Psoas muscle (tissue), 8 donors: ENCODE data around the gene TNRC6B. TPM values are rescaled to one million over a fixed set of nuclear protein-coding genes. Genes with fewer than 3 reads are reported as not detected.

Experiments
- ATAC-seq, 4 donors: fragments of 200-7000 bp; cut with Tn5 transposase; one replicate each; pipeline ENCODE4 v1.9.1; 2020; ENCODE audit warnings: moderate library complexity in 3 of 4, mild to moderate bottlenecking in 2 of 4
- DNase-seq, 2 donors: peaks; one replicate each; pipeline ENCODE4 v3.0.0-alpha.2; 2020
- H3K27ac ChIP-seq: fragments of 200-600 bp; one replicate; pipeline ENCODE4 v1.8.0; 2022
- H3K27me3 ChIP-seq, 3 donors: fragments of 200-600 bp in 1 of 3; one replicate each; pipeline versions ENCODE4 v1.6.1 to v1.8.0; 2013 to 2022; ENCODE audit warnings: low read length in 2 of 3, mild to moderate bottlenecking in 2 of 3, moderate library complexity in 1 of 3; ENCODE audit not compliant: insufficient read depth in 3 of 3
- H3K36me3 ChIP-seq, 2 donors: fragments of 200-600 bp in 1 of 2; one replicate each; pipeline versions ENCODE4 v1.6.1 to v1.8.0; 2013 to 2022; ENCODE audit warnings: low read depth in 1 of 2, mild to moderate bottlenecking in 1 of 2, moderate library complexity in 1 of 2; ENCODE audit not compliant: insufficient read depth in 1 of 2
- H3K4me1 ChIP-seq: fragments of 200-600 bp; one replicate; pipeline ENCODE4 v1.8.0; 2022
- H3K4me3 ChIP-seq: fragments of 200-600 bp; one replicate; pipeline ENCODE4 v1.8.0; 2022; ENCODE audit warnings: mild to moderate bottlenecking
- H3K9me3 ChIP-seq: fragments of 200-600 bp; one replicate; pipeline ENCODE4 v1.8.0; 2022
- CTCF ChIP-seq: fragments of 200-600 bp; IDR thresholded peaks from one replicate; pipeline ENCODE4 v1.8.0; 2022; ENCODE audit warnings: antibody characterized with exemption
- WGBS, 3 donors: extraction: QIAGEN DNeasy Blood & Tissue Kit; methylation state at CpG; one replicate each; pipeline versions ENCODE4 v1.1.6 to v1.1.7; 2013; 5-methylcytosine and 5-hydroxymethylcytosine counted together
- intact Hi-C, 2 donors: fragments of 100-400 bp; cut with DNase I; formaldehyde crosslinking; loops; one replicate each; pipeline versions ENCODE4 v1.11.0 to v1.14.2; 2022
- polyA plus RNA-seq, 3 donors: library from polyadenylated mRNA; stranded (reverse); fragments of 200-250 nt; gene quantifications; one replicate each; pipeline ENCODE4 v1.2.3, GENCODE V29; 2013
- total RNA-seq, 4 donors: library from RNA; stranded (reverse); fragmentation: NEBNext Ultra II Directional in 2 of 4; extraction: Animal tissue kit (Norgen Biotek cat#: 25700) in 2 of 4; gene quantifications; one replicate each; pipeline versions ENCODE4 v1.2.1 to v1.2.4, GENCODE V29; 2021 to 2023
- donor health status: healthy with polysubstance abuse.
- donor health status: DM: no; HTN: no; CAD: no; lungs with moderate emphysema.
- donor health status: Bipolar disorder and iron deficiency.
- donor health status: healthy.
- donor health status: DM: yes; HTN: yes; CAD: no.
- donor health status: DM: no; HTN: no; CAD: no.
- donor health status: DM: no; HTN: no; CAD: no.
- donor health status: DM: yes; HTN: yes; CAD: no.

The TNRC6B gene
- total and polyA plus RNA-seq, 7 donors: 2.2 to 49.4 (median 27.9) TPM

DNA sequence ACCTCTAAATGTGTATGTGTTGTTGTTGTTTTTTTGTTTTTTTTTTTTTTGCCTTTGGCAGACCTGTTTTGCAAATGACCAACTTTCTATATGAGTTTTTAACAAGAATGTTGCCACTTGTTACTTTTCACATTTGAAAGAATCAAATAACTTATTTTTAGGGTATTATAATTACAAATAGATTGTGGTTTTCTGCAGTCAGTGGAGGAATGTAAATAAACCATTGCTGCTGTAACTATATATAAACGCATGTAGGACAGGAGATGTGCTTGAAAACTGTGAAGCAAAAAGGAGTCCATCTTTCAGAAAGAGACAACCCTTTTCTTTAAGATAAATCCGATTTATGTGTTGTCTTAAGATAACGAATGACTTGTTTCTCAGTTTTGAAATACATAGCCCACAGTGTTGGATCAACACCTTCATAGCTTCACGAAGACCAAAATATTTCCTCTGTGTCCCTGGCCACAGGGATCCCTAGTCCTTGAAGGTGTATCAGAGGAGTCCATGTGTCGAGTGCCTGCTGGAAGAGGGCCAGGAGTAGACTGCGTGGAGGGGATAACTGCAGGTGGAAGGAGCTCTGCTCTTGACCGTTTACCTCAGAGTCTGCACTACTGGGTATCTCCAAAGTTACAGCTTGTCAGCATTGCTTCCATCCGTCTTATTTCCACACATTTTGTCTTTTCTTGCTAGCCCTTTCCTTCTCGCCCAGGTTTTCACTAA, 24.7 kb downstream of the TNRC6B start:
- intact Hi-C loops: no loop called here
- DNase-seq: no peak
- Histone ChIP-seq H3K4me3 (no peak overlapping the region), H3K4me1 (peaks cover 77% of the 10 kb centered on the region), H3K36me3 (no peaks in the 10 kb centered on the region), H3K27me3 (no peaks in the 10 kb centered on the region), H3K9me3 (no peaks in the 10 kb centered on the region), H3K27ac (peak overlapping the region; percentile 54)
- ATAC-seq: peak in 1 of 4 donors; percentile 13
- TF ChIP-seq CTCF: no peak
- 66 to 76% (median 68%) methylated on average over 9 of the region's 9 CpGs for WGBS, 3 donors

- intact Hi-C loops: no loop called here
- ATAC-seq (peak in 2 of 4 donors; percentile 16 to 39), DNase-seq (no peak)
- WGBS, 3 donors: 47 to 65% (median 51%) methylated on average over 5 of the region's 5 CpGs
- Histone ChIP-seq H3K27me3 (no peaks in the 10 kb centered on the region), H3K9me3 (no peaks in the 10 kb centered on the region), H3K27ac (peak overlapping the region; percentile 54), H3K4me3 (no peak overlapping the region), H3K4me1 (peaks cover 66% of the 10 kb centered on the region), H3K36me3 (no peaks in the 10 kb centered on the region)
- TF ChIP-seq CTCF: no peak
Measured at GRCh38 chr22:40203572-40203971, 25.8 kb downstream of the TNRC6B start.

GRCh38 chr22:40204321-40205116, 26.8 kb downstream of the TNRC6B start:
- peak; percentile 60 to 90 (median 86) for ATAC-seq
- Histone ChIP-seq H3K27ac (peak overlapping the region; percentile 54), H3K27me3 (no peaks in the 10 kb centered on the region), H3K9me3 (no peaks in the 10 kb centered on the region), H3K4me1 (peaks cover 64% of the 10 kb centered on the region), H3K4me3 (no peak overlapping the region), H3K36me3 (no peaks in the 10 kb centered on the region)
- intact Hi-C loops: no loop called here
- peak in 1 of 2 donors; percentile 34 for DNase-seq
- TF ChIP-seq CTCF: no peak
- 5 to 9% (median 8%) methylated on average over 5 of the region's 5 CpGs for WGBS, 3 donors

GRCh38 chr22:40206561-40206960, 28.8 kb downstream of the TNRC6B start:
- intact Hi-C loops: no loop called here
- no peak for TF ChIP-seq CTCF
- Histone ChIP-seq H3K27me3 (no peaks in the 10 kb centered on the region), H3K9me3 (no peaks in the 10 kb centered on the region), H3K4me1 (peaks cover 57% of the 10 kb centered on the region), H3K27ac (no peak overlapping the region), H3K36me3 (no peaks in the 10 kb centered on the region), H3K4me3 (no peak overlapping the region)
- WGBS, 3 donors: 92 to 95% (median 94%) methylated on average over 15 of the region's 15 CpGs
- no peak for ATAC-seq
- no peak for DNase-seq
